ENCODE measurements around the gene RBM5.

- TF ChIP-seq CTCF (IDR thresholded peaks at IDR 0.05; ENCODE audit: insufficient read depth, low read depth, low read length) (no peak), EZH2 (IDR thresholded peaks at IDR 0.05; ENCODE audit: insufficient read depth, low read length) (no peak)
Observed at GRCh38 chr3:50095352-50095998, 6.8 kb downstream of the RBM5 start.
